Lower leg skin (tissue), 3 donors: Measurements from ENCODE around the gene WDR33.

Experiments used
- POLR2A ChIP-seq, 2 donors: fragments of 450-650 bp; IDR thresholded peaks; one replicate each; pipeline ENCODE4 v1.6.1; 2016 to 2017; ENCODE audit warnings: antibody characterized with exemption in 2 of 2, mild to moderate bottlenecking in 1 of 2, moderate library complexity in 1 of 2
- TF ChIP-seq, protein P1 (sequence below), 3 donors: fragments of 450-650 bp; IDR thresholded peaks; one replicate each; pipeline ENCODE4 v1.5.1; 2016; ENCODE audit warnings: antibody characterized with exemption in 3 of 3, mild to moderate bottlenecking in 3 of 3, moderate library complexity in 2 of 3

DNA sequence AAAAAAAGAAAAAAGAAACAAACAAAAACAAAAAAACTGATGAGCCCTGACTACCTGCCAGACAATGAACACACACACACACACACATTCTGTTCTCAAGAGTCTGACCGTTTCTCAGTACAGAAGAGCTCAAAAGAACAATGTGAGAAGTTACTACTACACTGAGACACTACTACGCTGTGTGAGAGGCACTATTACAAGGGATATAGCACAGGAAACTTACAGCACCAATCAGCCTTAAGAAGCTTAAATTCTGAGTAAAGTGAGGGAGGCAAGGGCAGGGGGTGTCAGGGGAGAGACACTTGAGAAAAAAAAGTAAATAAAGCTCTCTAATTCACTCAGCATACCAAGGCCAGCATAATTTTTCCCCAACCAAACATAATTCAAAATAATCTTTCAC, 32.5 kb downstream of the WDR33 start:
- TF ChIP-seq, protein P1, sequence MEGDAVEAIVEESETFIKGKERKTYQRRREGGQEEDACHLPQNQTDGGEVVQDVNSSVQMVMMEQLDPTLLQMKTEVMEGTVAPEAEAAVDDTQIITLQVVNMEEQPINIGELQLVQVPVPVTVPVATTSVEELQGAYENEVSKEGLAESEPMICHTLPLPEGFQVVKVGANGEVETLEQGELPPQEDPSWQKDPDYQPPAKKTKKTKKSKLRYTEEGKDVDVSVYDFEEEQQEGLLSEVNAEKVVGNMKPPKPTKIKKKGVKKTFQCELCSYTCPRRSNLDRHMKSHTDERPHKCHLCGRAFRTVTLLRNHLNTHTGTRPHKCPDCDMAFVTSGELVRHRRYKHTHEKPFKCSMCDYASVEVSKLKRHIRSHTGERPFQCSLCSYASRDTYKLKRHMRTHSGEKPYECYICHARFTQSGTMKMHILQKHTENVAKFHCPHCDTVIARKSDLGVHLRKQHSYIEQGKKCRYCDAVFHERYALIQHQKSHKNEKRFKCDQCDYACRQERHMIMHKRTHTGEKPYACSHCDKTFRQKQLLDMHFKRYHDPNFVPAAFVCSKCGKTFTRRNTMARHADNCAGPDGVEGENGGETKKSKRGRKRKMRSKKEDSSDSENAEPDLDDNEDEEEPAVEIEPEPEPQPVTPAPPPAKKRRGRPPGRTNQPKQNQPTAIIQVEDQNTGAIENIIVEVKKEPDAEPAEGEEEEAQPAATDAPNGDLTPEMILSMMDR (IDR thresholded peaks at IDR 0.05): no peak
- TF ChIP-seq POLR2A (IDR thresholded peaks at IDR 0.05): no peak
